ENCODE measurements around the gene ARL4C. TPM values are rescaled to one million over a fixed set of nuclear protein-coding genes. Genes with fewer than 3 reads are reported as not detected.

ARL4C gene
- total and polyA plus RNA-seq, 2 experiments from 2014 or later, result 5.8 to 9.9 TPM

- ATAC-seq (no peak), DNase-seq (ENCODE audit: low spot score) (no peak)
- H3K27ac ChIP-seq (ENCODE audit: low read depth), result no peak overlapping the region
- H2AFZ ChIP-seq, result no peak overlapping the region
- peaks cover 20% of the 10 kb centered on the region for H3K4me1 ChIP-seq (ENCODE audit: insufficient read depth)
- Mint-ChIP-seq H3K36me3 (ENCODE audit: low read depth) (no peaks in the 10 kb centered on the region; the same call in 2 of the 3 replicates), H3K9me3 (no peaks in the 10 kb centered on the region), H3K27me3 (ENCODE audit: insufficient read depth, low read depth, poor library complexity) (peaks cover 18% of the 10 kb centered on the region), H3K4me1 (peaks cover 33% of the 10 kb centered on the region), H3K27ac (no peak overlapping the region), H3K4me3 (peak overlapping the region; percentile 31; the same call in 2 of the 3 replicates)
- TF ChIP-seq REST (IDR thresholded peaks at IDR 0.05; ENCODE audit: unreplicated experiment) (no peak), ZNF462 (CRISPR knock-in tag; IDR thresholded peaks at IDR 0.05) (no peak), JUNB (IDR thresholded peaks at IDR 0.05; ENCODE audit: unreplicated experiment) (no peak), POLR2AphosphoS5 (IDR thresholded peaks at IDR 0.05; ENCODE audit: low read depth) (no peak), ZNF114 (CRISPR knock-in tag; IDR thresholded peaks at IDR 0.05) (no peak), EZH2phosphoT487 (IDR thresholded peaks at IDR 0.05; ENCODE audit: unreplicated experiment) (no peak), EZH2 (IDR thresholded peaks at IDR 0.05; ENCODE audit: low read depth, unreplicated experiment) (no peak)
- no peaks in the 10 kb centered on the region for H3K9me2 ChIP-seq (ENCODE audit: insufficient read depth)
- peaks cover 37% of the 10 kb centered on the region for H3K79me2 ChIP-seq (replicated peaks; ENCODE audit: insufficient read depth)
- H3K36me3 ChIP-seq (ENCODE audit: insufficient read depth), result no peaks in the 10 kb centered on the region
- H3K27me3 ChIP-seq (ENCODE audit: insufficient read depth), result peaks cover 32% of the 10 kb centered on the region
- peak overlapping the region; percentile 93 for H3K4me3 ChIP-seq
- peaks cover 7% of the 10 kb centered on the region for H4K20me1 ChIP-seq (replicated peaks; ENCODE audit: insufficient read depth)
- no peaks in the 10 kb centered on the region for H3F3A ChIP-seq (replicated peaks; ENCODE audit: low read depth)
- peak overlapping the region; percentile 99 for H3K4me2 ChIP-seq
These were observed 3.1 kb downstream of the ARL4C start for GRCh38 chr2:234493796-234494195.

Data from GM23338 (cell line).